ENCODE data around the gene SPINK9.

Gene SPINK9

GRCh38 chr5:148335259-148335658 is at the start of gene SPINK9:
Gene SPINK9 (plus strand): TSS chr5:148335559. CDS start chr5:148335614, 55 bp downstream.
- TF ChIP-seq CTCF (conservative IDR thresholded peaks at IDR 0.05) (no peak), ZFX (IDR thresholded peaks at IDR 0.05) (no peak)
- H3K27ac ChIP-seq = no peak within 1 kb of the TSS

- no peak overlapping the region for H3K27ac ChIP-seq
- peak; percentile 77 for TF ChIP-seq CTCF (conservative IDR thresholded peaks at IDR 0.05)
- no peak for TF ChIP-seq ZFX (IDR thresholded peaks at IDR 0.05)
These were observed 44.8 kb upstream of the SPINK9 start for GRCh38 chr5:148290271-148291195.

- H3K27ac ChIP-seq = no peak overlapping the region
- TF ChIP-seq ZFX (IDR thresholded peaks at IDR 0.05) = no peak
- no peak for TF ChIP-seq CTCF (conservative IDR thresholded peaks at IDR 0.05)
These were observed 37.6 kb upstream of the SPINK9 start for GRCh38 chr5:148297731-148298130.

- no peak overlapping the region; the same call in 1 of the 2 replicates for H3K27ac ChIP-seq
- TF ChIP-seq CTCF (conservative IDR thresholded peaks at IDR 0.05) (peak; percentile 9), ZFX (IDR thresholded peaks at IDR 0.05) (no peak)
These were observed 28.9 kb upstream of the SPINK9 start for GRCh38 chr5:148306446-148306845.

- TF ChIP-seq ZFX (IDR thresholded peaks at IDR 0.05) (no peak), CTCF (conservative IDR thresholded peaks at IDR 0.05) (no peak)
- H3K27ac ChIP-seq = no peak overlapping the region
These were observed 26.3 kb upstream of the SPINK9 start for GRCh38 chr5:148309019-148309418.

GRCh38 chr5:148309746-148310145 is 25.6 kb upstream of the SPINK9 start:
- no peak overlapping the region for H3K27ac ChIP-seq
- no peak for TF ChIP-seq CTCF (conservative IDR thresholded peaks at IDR 0.05)
- TF ChIP-seq ZFX (IDR thresholded peaks at IDR 0.05) = no peak

GRCh38 chr5:148311484-148311883 is 23.9 kb upstream of the SPINK9 start:
- no peak for TF ChIP-seq CTCF (conservative IDR thresholded peaks at IDR 0.05)
- TF ChIP-seq ZFX (IDR thresholded peaks at IDR 0.05) = no peak
- no peak overlapping the region for H3K27ac ChIP-seq

Data from C4-2B (cell line).